Liver (tissue), 9 donors: ENCODE results near the gene ART3. TPM values are rescaled to one million over a fixed set of nuclear protein-coding genes. Genes with fewer than 3 reads are reported as not detected.

Experiments
- DNase-seq: peaks from one replicate; pipeline ENCODE4 v3.0.0-alpha.2; 2017; ENCODE audit warnings: low spot score
- H3K27ac ChIP-seq, 2 donors: one replicate each; pipeline ENCODE4 v1.7.0; 2013; ENCODE audit warnings: inconsistent platforms in 2 of 2, low read length in 2 of 2, control low read depth in 1 of 2, low read depth in 1 of 2, mild to moderate bottlenecking in 1 of 2
- H3K27me3 ChIP-seq, 4 donors: one replicate each; pipeline versions ENCODE4 v1.6.1 to v1.7.0; 2013; ENCODE audit warnings: low read length in 3 of 4, inconsistent platforms in 1 of 4, mild to moderate bottlenecking in 1 of 4, moderate library complexity in 1 of 4; ENCODE audit not compliant: control insufficient read depth in 4 of 4, insufficient read depth in 4 of 4
- H3K36me3 ChIP-seq, 4 donors: one replicate each; pipeline versions ENCODE4 v1.6.1 to v1.7.0; 2013; ENCODE audit warnings: low read length in 3 of 4, mild to moderate bottlenecking in 3 of 4, low read depth in 1 of 4, moderate library complexity in 1 of 4; ENCODE audit not compliant: control insufficient read depth in 4 of 4, insufficient read depth in 3 of 4
- H3K4me1 ChIP-seq, 4 donors: one replicate each; pipeline versions ENCODE4 v1.6.1 to v1.7.0; 2013; ENCODE audit warnings: low read length in 3 of 4, mild to moderate bottlenecking in 3 of 4, moderate library complexity in 1 of 4; ENCODE audit not compliant: control insufficient read depth in 4 of 4, insufficient read depth in 4 of 4
- H3K4me3 ChIP-seq, 3 donors: one replicate each; pipeline versions ENCODE4 v1.6.1 to v1.7.0; 2013; ENCODE audit warnings: low read length in 3 of 3, control low read depth in 1 of 3, low read depth in 1 of 3, mild to moderate bottlenecking in 1 of 3
- H3K9ac ChIP-seq, 2 donors: one replicate each; pipeline ENCODE4 v1.7.0; 2013; ENCODE audit warnings: low read length in 2 of 2, mild to moderate bottlenecking in 2 of 2, moderate library complexity in 2 of 2, control low read depth in 1 of 2, low read depth in 1 of 2
- H3K9me3 ChIP-seq, 4 donors: one replicate each; pipeline versions ENCODE4 v1.6.1 to v1.7.0; 2013; ENCODE audit warnings: low read length in 3 of 4; ENCODE audit not compliant: control insufficient read depth in 4 of 4
- EGR1 ChIP-seq, 2 donors: IDR thresholded peaks; 2 replicates each; pipeline ENCODE4 v1.6.1; 2016 to 2018; ENCODE audit warnings: antibody characterized with exemption in 2 of 2, low read depth in 2 of 2
- FOXA1 ChIP-seq: IDR thresholded peaks from 2 replicates; pipeline ENCODE4 v1.6.1; 2016; ENCODE audit warnings: antibody characterized with exemption
- FOXA2 ChIP-seq: IDR thresholded peaks from 2 replicates; pipeline ENCODE4 v1.6.1; 2016; ENCODE audit warnings: antibody characterized with exemption
- GABPA ChIP-seq, 2 donors: IDR thresholded peaks in 1 of 2; conservative IDR thresholded peaks in 1 of 2; 2 replicates each; pipeline ENCODE4 v1.6.1; 2016; ENCODE audit warnings: antibody characterized with exemption in 2 of 2, mild to moderate bottlenecking in 1 of 2, moderate library complexity in 1 of 2
- HNF4A ChIP-seq, 2 donors: conservative IDR thresholded peaks; 2 replicates each; pipeline ENCODE4 v1.6.1; 2016; ENCODE audit warnings: antibody characterized with exemption in 2 of 2, mild to moderate bottlenecking in 2 of 2
- HNF4G ChIP-seq: IDR thresholded peaks from 2 replicates; pipeline ENCODE4 v1.6.1; 2016; ENCODE audit warnings: antibody characterized with exemption
- JUND ChIP-seq, 2 donors: IDR thresholded peaks; 2 replicates each; pipeline ENCODE4 v1.6.1; 2016; ENCODE audit warnings: antibody characterized with exemption in 2 of 2
- NR2F2 ChIP-seq: IDR thresholded peaks from 2 replicates; pipeline ENCODE4 v1.6.1; 2016; ENCODE audit warnings: antibody characterized with exemption
- RAD21 ChIP-seq, 2 donors: IDR thresholded peaks; 2 replicates each; pipeline ENCODE4 v1.6.1; 2016; ENCODE audit warnings: antibody characterized with exemption in 2 of 2, mild to moderate bottlenecking in 2 of 2
- RXRA ChIP-seq, 2 donors: IDR thresholded peaks; 2 replicates each; pipeline ENCODE4 v1.6.1; 2017 to 2018; ENCODE audit warnings: antibody characterized with exemption in 2 of 2, mild to moderate bottlenecking in 1 of 2
- SP1 ChIP-seq: IDR thresholded peaks from 2 replicates; pipeline ENCODE4 v1.6.1; 2018; ENCODE audit warnings: antibody characterized with exemption, mild to moderate bottlenecking
- TAF1 ChIP-seq: conservative IDR thresholded peaks from 2 replicates; pipeline ENCODE4 v1.6.1; 2016; ENCODE audit warnings: antibody characterized with exemption, mild to moderate bottlenecking
- YY1 ChIP-seq: IDR thresholded peaks from 2 replicates; pipeline ENCODE4 v1.6.1; 2016; ENCODE audit warnings: antibody characterized with exemption, mild to moderate bottlenecking
- WGBS: extraction: QIAGEN DNeasy Blood & Tissue Kit; methylation state at CpG from one replicate; pipeline ENCODE4 v1.1.7; 2013; 5-methylcytosine and 5-hydroxymethylcytosine counted together
- polyA plus RNA-seq, 2 donors: library from polyadenylated mRNA; stranded (reverse) in 1 of 2; unstranded in 1 of 2; fragments of 200-250 nt in 1 of 2; fragments of >200 nt in 1 of 2; fragmentation: Nextera tagmentation in 1 of 2; extraction: Ambion mirVana in 1 of 2; gene quantifications; one replicate each; pipeline versions ENCODE4 v1.2.1 to v1.2.3, GENCODE V29; 2013 to 2015
- total RNA-seq, 2 donors: library from RNA; depleted of rRNA; stranded (reverse); fragments of >200 nt; gene quantifications; one replicate each; pipeline ENCODE4 v1.2.3, GENCODE V29; 2014
- TF ChIP-seq, protein P1 (sequence below): IDR thresholded peaks from 2 replicates; pipeline ENCODE4 v1.6.1; 2016; ENCODE audit warnings: antibody characterized with exemption
- TF ChIP-seq, protein P2 (sequence below): IDR thresholded peaks from 2 replicates; pipeline ENCODE4 v1.6.1; 2016; ENCODE audit warnings: antibody characterized with exemption
- TF ChIP-seq, protein P3 (sequence below): fragments of 150-350 bp; IDR thresholded peaks from 2 replicates; pipeline ENCODE4 v1.5.1; 2017; ENCODE audit warnings: improper control_type of control experiment, low read depth, low read length; ENCODE audit not compliant: missing input control
- donor health status: healthy.
- donor health status: healthy.
- donor health status: healthy.
- donor health status: healthy.
- donor health status: healthy.

ART3 gene
- total and polyA plus RNA-seq, 4 donors = 0.08 TPM; not detected in 3

DNA sequence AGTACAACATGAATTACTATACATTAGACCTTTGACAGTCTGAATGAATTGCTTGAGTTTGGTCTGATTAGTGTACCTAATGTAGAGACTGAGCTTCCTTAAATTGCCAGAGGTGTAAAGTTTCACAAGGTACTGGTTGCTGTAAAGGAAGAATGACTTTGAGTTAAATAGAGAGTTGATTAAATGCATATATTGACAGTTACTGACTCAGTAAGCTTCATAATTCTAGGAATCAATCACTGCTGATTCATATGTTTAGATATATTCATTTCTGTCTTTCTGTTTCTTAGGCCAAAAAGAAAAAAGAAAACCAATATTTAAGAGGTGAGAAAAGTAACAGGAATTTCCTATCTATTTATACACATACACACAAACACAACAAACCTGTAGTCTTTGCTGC, 16.2 kb upstream of the ART3 start:
- no peak overlapping the region for H3K27ac ChIP-seq
- H3K4me3 ChIP-seq = peak overlapping the region in 1 of 3 donors; percentile 28
- TF ChIP-seq RXRA (IDR thresholded peaks at IDR 0.05) = no peak
- TF ChIP-seq FOXA2 = no peak
- no peak for TF ChIP-seq RAD21 (IDR thresholded peaks at IDR 0.05)
- no peak for TF ChIP-seq YY1
- no peak for TF ChIP-seq SP1
- TF ChIP-seq, protein P1, sequence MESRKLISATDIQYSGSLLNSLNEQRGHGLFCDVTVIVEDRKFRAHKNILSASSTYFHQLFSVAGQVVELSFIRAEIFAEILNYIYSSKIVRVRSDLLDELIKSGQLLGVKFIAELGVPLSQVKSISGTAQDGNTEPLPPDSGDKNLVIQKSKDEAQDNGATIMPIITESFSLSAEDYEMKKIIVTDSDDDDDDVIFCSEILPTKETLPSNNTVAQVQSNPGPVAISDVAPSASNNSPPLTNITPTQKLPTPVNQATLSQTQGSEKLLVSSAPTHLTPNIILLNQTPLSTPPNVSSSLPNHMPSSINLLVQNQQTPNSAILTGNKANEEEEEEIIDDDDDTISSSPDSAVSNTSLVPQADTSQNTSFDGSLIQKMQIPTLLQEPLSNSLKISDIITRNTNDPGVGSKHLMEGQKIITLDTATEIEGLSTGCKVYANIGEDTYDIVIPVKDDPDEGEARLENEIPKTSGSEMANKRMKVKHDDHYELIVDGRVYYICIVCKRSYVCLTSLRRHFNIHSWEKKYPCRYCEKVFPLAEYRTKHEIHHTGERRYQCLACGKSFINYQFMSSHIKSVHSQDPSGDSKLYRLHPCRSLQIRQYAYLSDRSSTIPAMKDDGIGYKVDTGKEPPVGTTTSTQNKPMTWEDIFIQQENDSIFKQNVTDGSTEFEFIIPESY = no peak
- no peak for TF ChIP-seq TAF1
- TF ChIP-seq, protein P2, sequence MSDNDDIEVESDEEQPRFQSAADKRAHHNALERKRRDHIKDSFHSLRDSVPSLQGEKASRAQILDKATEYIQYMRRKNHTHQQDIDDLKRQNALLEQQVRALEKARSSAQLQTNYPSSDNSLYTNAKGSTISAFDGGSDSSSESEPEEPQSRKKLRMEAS = no peak
- DNase-seq = no peak
- H3K4me1 ChIP-seq = peaks cover 0 to 18% (median 6%) of the 10 kb centered on the region in 4 donors
- H3K27me3 ChIP-seq = no peaks in the 10 kb centered on the region
- H3K9me3 ChIP-seq = no peaks in the 10 kb centered on the region
- no peaks in the 10 kb centered on the region for H3K36me3 ChIP-seq
- no peak overlapping the region for H3K9ac ChIP-seq

DNA sequence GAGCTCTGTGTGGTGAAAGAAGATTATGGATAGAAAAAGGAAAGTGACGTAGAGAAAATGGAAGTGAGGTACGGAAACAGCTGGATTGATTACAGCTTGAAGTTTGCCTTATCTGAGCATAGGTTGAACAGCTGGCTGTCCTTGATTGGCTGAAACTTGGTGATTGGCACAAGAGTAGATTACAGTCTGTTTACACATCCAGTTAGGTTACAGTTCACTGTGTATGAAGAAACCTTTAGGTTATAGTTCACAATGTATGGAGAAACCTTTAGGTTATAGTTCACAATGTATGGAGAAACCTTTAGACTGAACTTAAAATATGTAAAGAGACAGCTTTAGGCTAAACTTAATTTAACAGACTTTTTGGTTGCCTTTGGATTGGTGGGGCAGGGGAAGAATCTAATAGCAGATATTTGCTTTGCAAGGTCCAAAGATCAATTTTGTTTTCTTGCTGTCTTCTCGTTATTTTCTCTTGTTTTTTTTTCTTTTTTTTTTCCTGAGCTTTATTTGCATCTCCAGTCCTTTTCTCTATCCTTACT, 15.6 kb upstream of the ART3 start:
- Histone ChIP-seq H3K27ac (no peak overlapping the region), H3K4me1 (peaks cover 0 to 18% (median 6%) of the 10 kb centered on the region in 4 donors), H3K36me3 (no peaks in the 10 kb centered on the region), H3K9ac (no peak overlapping the region), H3K4me3 (peak overlapping the region in 2 of 3 donors; percentile 27 to 28), H3K27me3 (no peaks in the 10 kb centered on the region), H3K9me3 (no peaks in the 10 kb centered on the region)
- TF ChIP-seq GABPA (IDR thresholded peaks at IDR 0.05 in 1 of 2, conservative IDR thresholded peaks at IDR 0.05 in 1 of 2) (peak; percentile 34 to 60), HNF4A (conservative IDR thresholded peaks at IDR 0.05) (peak; percentile 67 to 82), NR2F2 (no peak), HNF4G (peak; percentile 47), FOXA1 (no peak), EGR1 (IDR thresholded peaks at IDR 0.05; ENCODE audit: low read depth in 2 of 2) (no peak), YY1 (peak; percentile 37), JUND (IDR thresholded peaks at IDR 0.05) (no peak), SP1 (peak; percentile 79), RXRA (IDR thresholded peaks at IDR 0.05) (peak; percentile 27 to 30)
- TF ChIP-seq, protein P3, sequence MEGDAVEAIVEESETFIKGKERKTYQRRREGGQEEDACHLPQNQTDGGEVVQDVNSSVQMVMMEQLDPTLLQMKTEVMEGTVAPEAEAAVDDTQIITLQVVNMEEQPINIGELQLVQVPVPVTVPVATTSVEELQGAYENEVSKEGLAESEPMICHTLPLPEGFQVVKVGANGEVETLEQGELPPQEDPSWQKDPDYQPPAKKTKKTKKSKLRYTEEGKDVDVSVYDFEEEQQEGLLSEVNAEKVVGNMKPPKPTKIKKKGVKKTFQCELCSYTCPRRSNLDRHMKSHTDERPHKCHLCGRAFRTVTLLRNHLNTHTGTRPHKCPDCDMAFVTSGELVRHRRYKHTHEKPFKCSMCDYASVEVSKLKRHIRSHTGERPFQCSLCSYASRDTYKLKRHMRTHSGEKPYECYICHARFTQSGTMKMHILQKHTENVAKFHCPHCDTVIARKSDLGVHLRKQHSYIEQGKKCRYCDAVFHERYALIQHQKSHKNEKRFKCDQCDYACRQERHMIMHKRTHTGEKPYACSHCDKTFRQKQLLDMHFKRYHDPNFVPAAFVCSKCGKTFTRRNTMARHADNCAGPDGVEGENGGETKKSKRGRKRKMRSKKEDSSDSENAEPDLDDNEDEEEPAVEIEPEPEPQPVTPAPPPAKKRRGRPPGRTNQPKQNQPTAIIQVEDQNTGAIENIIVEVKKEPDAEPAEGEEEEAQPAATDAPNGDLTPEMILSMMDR = no peak
- no peak for DNase-seq
- WGBS = 23% methylated on average over 3 of the region's 3 CpGs

DNA sequence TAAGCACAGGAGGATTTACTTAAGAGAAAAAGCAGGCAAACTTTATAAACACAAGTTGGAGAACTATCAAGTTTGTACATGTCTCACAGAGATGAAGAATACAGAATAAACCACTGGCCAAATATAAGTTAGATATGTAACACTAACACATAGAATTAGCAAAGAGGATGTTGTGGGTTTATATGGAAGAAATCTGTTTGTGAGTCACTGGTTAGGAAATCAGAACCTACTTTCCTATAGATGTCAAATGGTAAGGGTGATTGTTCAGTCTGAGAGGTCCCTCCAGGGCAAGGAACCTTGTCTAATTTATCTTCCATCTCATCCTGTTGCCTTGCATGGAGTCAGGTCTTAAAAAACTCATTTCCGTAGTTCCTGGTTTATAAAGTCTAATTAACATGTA, 14.8 kb upstream of the ART3 start:
- H3K9me3 ChIP-seq = no peaks in the 10 kb centered on the region
- H3K9ac ChIP-seq = no peak overlapping the region
- TF ChIP-seq HNF4G (no peak), YY1 (no peak), HNF4A (conservative IDR thresholded peaks at IDR 0.05) (no peak), FOXA2 (no peak), GABPA (IDR thresholded peaks at IDR 0.05 in 1 of 2, conservative IDR thresholded peaks at IDR 0.05 in 1 of 2) (no peak), RAD21 (IDR thresholded peaks at IDR 0.05) (no peak), JUND (IDR thresholded peaks at IDR 0.05) (no peak), EGR1 (IDR thresholded peaks at IDR 0.05; ENCODE audit: low read depth in 2 of 2) (no peak), RXRA (IDR thresholded peaks at IDR 0.05) (no peak)
- TF ChIP-seq, protein P2 = no peak
- TF ChIP-seq, protein P1 = no peak
- TF ChIP-seq, protein P3 = no peak
- H3K27ac ChIP-seq = no peak overlapping the region
- H3K36me3 ChIP-seq = no peaks in the 10 kb centered on the region
- H3K4me1 ChIP-seq = peaks cover 0 to 18% (median 6%) of the 10 kb centered on the region in 4 donors
- no peak for DNase-seq
- no peaks in the 10 kb centered on the region for H3K27me3 ChIP-seq
- 90% methylated on average over 1 of the region's 1 CpG for WGBS
- H3K4me3 ChIP-seq = no peak overlapping the region
